Mesodermal cell (in vitro differentiated cells): Measurements from ENCODE around the gene CACNA1C.

Experiments
- H3K27ac ChIP-seq: 2 replicates; pipeline ENCODE4 v1.7.0; 2013; ENCODE audit warnings: mild to moderate bottlenecking, low read depth, low read length, moderate library complexity; ENCODE audit not compliant: severe bottlenecking
- H3K36me3 ChIP-seq: 2 replicates; pipeline ENCODE4 v1.7.1; 2013; ENCODE audit warnings: mild to moderate bottlenecking, low read length, moderate library complexity; ENCODE audit not compliant: control insufficient read depth, insufficient read depth
- H3K4me1 ChIP-seq: one replicate; pipeline ENCODE4 v1.7.1; 2013; ENCODE audit warnings: mild to moderate bottlenecking, low read length; ENCODE audit not compliant: insufficient read depth, control insufficient read depth, poor library complexity, severe bottlenecking
- H3K4me3 ChIP-seq: 2 replicates; pipeline ENCODE4 v1.7.0; 2013; ENCODE audit warnings: low read length, control low read depth, mild to moderate bottlenecking; ENCODE audit not compliant: insufficient read depth, poor library complexity, severe bottlenecking; ENCODE audit errors: extremely low read depth
- H3K9me3 ChIP-seq: 2 replicates; pipeline ENCODE4 v1.7.1; 2013; ENCODE audit warnings: mild to moderate bottlenecking, low read length, moderate library complexity; ENCODE audit not compliant: control insufficient read depth
- WGBS, 2 experiments: methylation state at CpG; one replicate each; pipeline ENCODE4 v1.1.5; 2013; ENCODE audit warnings: missing lambda C conversion rate in 2 of 2; ENCODE audit not compliant: insufficient coverage in 2 of 2; 5-methylcytosine and 5-hydroxymethylcytosine counted together

CACNA1C gene

DNA sequence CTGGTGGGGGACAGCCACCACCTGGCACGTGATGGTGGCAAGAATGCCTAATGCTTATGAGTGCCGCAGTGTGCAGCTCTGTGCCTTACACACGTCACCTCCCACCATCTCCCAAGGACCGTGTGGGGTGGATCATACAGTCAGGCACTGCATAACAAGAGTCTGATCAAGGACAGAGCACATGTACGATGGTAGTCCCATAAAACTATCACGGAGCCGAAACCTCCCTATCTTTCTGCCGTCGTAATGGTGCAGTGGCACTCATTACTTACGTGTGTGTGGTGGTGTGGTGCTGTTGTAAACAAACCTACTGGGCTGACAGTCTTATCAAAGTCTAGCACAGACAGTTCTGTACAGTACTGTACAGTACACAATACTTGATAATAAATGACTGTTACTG lies 89.3 kb downstream of the CACNA1C start:
- Histone ChIP-seq H3K4me1 (no peaks in the 10 kb centered on the region), H3K4me3 (no peak overlapping the region), H3K36me3 (no peaks in the 10 kb centered on the region), H3K9me3 (no peaks in the 10 kb centered on the region), H3K27ac (no peak overlapping the region)
- 98 to 99% methylated on average over 4 to 10 of the region's 10 CpGs for WGBS, 2 experiments

DNA sequence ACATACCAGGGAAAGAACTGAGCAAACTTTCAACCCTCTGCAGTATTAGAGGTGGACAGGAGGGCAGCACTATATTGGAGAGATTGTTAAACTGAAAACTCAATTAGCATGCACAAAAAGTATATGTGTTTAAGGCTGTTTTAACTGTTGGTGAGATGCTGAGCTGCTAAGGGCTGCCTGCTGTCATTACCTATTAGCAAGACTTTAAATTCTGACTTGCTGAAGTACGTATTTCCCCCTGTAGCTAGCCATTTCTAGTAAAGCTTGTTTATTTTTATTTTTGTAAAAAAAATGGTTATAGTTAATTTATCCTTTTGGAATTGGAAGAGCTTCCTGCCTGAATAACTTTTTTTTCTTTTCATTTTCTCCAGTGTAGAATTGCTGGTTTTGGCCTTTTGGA lies 92.2 kb downstream of the CACNA1C start:
- no peaks in the 10 kb centered on the region for H3K9me3 ChIP-seq
- H3K4me3 ChIP-seq: no peak overlapping the region
- H3K36me3 ChIP-seq: no peaks in the 10 kb centered on the region
- H3K4me1 ChIP-seq: no peaks in the 10 kb centered on the region
- WGBS, 2 experiments: no CpG with 5 or more reads among the region's 1 CpG
- H3K27ac ChIP-seq: no peak overlapping the region

GRCh38 chr12:2145433-2145998 lies 92.7 kb downstream of the CACNA1C start:
- Histone ChIP-seq H3K4me1 (no peaks in the 10 kb centered on the region), H3K36me3 (no peaks in the 10 kb centered on the region), H3K27ac (no peak overlapping the region), H3K9me3 (no peaks in the 10 kb centered on the region), H3K4me3 (no peak overlapping the region)
- WGBS, 2 experiments: 91% methylated on average over 4 to 5 of the region's 7 CpGs

- H3K4me1 ChIP-seq: no peaks in the 10 kb centered on the region
- 86 to 100% methylated on average over 1 of the region's 1 CpG for WGBS, 2 experiments
- no peaks in the 10 kb centered on the region for H3K9me3 ChIP-seq
- H3K36me3 ChIP-seq: no peaks in the 10 kb centered on the region
- no peak overlapping the region for H3K4me3 ChIP-seq
- no peak overlapping the region for H3K27ac ChIP-seq
Observed at GRCh38 chr12:2147335-2147734, 94.5 kb downstream of the CACNA1C start.

GRCh38 chr12:2149091-2149490 lies 96.3 kb downstream of the CACNA1C start:
- 84% methylated on average over 2 of the region's 3 CpGs; no CpG with 5 or more reads in 1 of the 2 experiments for WGBS, 2 experiments
- peaks cover 12% of the 10 kb centered on the region for H3K4me1 ChIP-seq
- no peaks in the 10 kb centered on the region for H3K9me3 ChIP-seq
- H3K36me3 ChIP-seq: no peaks in the 10 kb centered on the region
- H3K27ac ChIP-seq: no peak overlapping the region
- no peak overlapping the region for H3K4me3 ChIP-seq

GRCh38 chr12:2150833-2151232 lies 98.0 kb downstream of the CACNA1C start:
- H3K4me3 ChIP-seq: no peak overlapping the region
- no peaks in the 10 kb centered on the region for H3K36me3 ChIP-seq
- whole genome bisulfite sequencing, 2 experiments: 100% methylated on average over 2 to 3 of the region's 3 CpGs
- H3K4me1 ChIP-seq: peaks cover 23% of the 10 kb centered on the region
- no peaks in the 10 kb centered on the region for H3K9me3 ChIP-seq
- no peak overlapping the region for H3K27ac ChIP-seq

DNA sequence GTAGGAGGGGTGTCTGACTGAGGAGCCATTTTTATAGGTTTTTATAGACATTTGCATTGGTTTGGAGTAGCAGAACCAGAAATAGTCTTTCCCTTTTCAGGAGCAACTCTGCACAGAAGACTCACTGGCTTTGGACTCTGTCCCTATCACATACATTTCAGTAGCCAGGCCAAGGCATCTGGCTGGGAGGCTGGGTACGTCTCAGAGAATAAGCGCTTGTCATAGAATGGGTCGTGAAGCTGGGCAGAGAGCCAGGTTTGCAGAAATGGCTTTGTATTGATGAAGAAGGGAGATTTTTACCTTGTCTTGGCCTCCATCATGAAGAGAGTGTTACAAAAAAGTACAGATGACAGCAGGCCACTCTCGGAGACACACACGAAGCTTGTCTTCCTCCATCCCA lies 98.6 kb downstream of the CACNA1C start:
- Histone ChIP-seq H3K27ac (no peak overlapping the region), H3K4me3 (no peak overlapping the region), H3K4me1 (peaks cover 23% of the 10 kb centered on the region), H3K9me3 (no peaks in the 10 kb centered on the region), H3K36me3 (no peaks in the 10 kb centered on the region)
- WGBS, 2 experiments: 95 to 100% methylated on average over 4 to 5 of the region's 5 CpGs

GRCh38 chr12:2152134-2152533 lies 99.3 kb downstream of the CACNA1C start:
- H3K36me3 ChIP-seq: no peaks in the 10 kb centered on the region
- H3K4me3 ChIP-seq: no peak overlapping the region
- WGBS, 2 experiments: 63 to 92% methylated on average over 2 of the region's 5 CpGs
- H3K4me1 ChIP-seq: peaks cover 23% of the 10 kb centered on the region
- H3K27ac ChIP-seq: no peak overlapping the region
- H3K9me3 ChIP-seq: no peaks in the 10 kb centered on the region

- Histone ChIP-seq H3K4me3 (no peak overlapping the region), H3K36me3 (no peaks in the 10 kb centered on the region), H3K4me1 (peaks cover 23% of the 10 kb centered on the region), H3K9me3 (no peaks in the 10 kb centered on the region), H3K27ac (peak overlapping the region; percentile 78)
- 71 to 84% methylated on average over 5 to 6 of the region's 9 CpGs for WGBS, 2 experiments
Observed at GRCh38 chr12:2154050-2154449, 101.3 kb downstream of the CACNA1C start.

DNA sequence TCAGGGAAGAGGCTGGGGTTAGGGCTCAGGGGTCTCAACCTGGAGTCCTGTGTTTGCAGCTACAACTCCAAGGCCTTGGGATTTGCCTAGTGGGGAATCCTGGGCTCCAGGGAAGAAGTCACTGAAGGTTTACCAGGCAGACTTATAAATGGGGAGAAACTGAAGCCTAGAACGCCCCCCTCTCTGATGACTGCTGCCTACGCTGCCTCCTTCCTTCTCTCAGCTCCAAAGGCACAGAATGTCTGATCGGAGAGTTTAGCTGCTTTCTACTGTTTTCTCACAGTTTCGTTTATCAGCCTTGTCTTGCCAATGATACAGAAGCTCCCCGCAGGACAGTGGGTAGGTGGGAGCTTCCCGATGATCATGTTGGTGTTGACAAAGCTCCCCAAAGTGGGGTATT lies 101.7 kb downstream of the CACNA1C start:
- peak overlapping the region; percentile 78 for H3K27ac ChIP-seq
- no peak overlapping the region for H3K4me3 ChIP-seq
- H3K36me3 ChIP-seq: no peaks in the 10 kb centered on the region
- 94 to 97% methylated on average over 5 to 6 of the region's 6 CpGs for whole genome bisulfite sequencing, 2 experiments
- peaks cover 23% of the 10 kb centered on the region for H3K4me1 ChIP-seq
- no peaks in the 10 kb centered on the region for H3K9me3 ChIP-seq

DNA sequence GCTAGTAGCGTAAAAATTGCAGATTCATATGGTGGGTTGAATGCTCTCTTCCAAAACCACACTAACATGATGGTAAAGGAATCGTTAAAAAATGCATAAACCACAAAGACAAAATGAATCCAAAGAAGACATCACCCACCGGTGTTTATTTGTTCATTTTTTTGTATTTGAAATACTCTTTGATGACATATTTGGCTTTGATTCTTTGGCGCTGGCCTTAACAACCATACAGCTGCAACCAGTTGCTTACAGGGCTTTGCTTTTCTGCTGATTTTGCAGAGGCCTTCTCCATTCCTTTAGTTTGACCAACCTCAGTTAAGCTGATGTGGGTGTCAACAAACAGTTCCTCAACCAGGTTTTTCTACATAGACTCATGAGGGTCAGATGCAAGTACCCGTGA lies 103.5 kb downstream of the CACNA1C start:
- peaks cover 23% of the 10 kb centered on the region for H3K4me1 ChIP-seq
- no peak overlapping the region for H3K4me3 ChIP-seq
- no peaks in the 10 kb centered on the region for H3K9me3 ChIP-seq
- no peak overlapping the region for H3K27ac ChIP-seq
- WGBS, 2 experiments: 80 to 100% methylated on average over 1 to 2 of the region's 5 CpGs
- no peaks in the 10 kb centered on the region for H3K36me3 ChIP-seq
